ENCODE results near the gene PERM1.
A peak's percentile ranks its signal among the peaks of the same experiment; 100 is the strongest.

Gene PERM1

DNA sequence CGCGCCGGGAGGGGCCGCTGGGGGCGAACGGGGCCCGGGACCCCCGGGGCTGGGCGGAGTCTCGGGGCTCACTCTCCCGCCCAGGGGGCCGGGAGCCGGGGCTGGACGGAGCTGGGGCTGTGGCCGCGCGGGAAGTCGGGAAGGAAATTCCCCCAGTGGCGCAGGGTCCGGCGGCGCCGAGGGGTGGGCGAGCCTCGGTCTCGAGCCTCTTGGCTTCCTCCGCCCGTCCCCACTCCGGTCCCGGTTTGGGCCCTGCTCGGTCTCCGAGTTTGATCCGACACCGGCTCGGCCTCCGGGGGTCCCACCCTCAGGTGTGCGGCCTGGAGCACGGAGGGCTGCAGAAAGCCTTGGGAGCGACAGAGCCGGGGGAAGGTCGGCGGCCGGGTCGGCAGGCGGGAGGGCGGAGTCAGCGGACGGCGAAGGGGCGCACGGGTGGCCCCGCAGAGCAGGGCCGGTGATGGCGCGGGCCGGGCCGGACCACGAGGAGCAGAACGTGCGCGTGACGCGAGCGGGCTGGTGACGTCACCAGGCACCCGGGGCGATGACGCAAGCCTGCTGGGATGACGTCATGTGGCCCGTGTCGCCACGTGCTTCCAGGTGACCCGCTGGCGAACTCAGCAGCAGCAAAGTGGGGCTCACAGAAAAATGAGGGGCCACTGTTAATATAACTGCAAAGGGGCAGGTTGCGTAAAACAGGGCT, 18.6 kb upstream of the PERM1 start:
- TF ChIP-seq, protein P1, sequence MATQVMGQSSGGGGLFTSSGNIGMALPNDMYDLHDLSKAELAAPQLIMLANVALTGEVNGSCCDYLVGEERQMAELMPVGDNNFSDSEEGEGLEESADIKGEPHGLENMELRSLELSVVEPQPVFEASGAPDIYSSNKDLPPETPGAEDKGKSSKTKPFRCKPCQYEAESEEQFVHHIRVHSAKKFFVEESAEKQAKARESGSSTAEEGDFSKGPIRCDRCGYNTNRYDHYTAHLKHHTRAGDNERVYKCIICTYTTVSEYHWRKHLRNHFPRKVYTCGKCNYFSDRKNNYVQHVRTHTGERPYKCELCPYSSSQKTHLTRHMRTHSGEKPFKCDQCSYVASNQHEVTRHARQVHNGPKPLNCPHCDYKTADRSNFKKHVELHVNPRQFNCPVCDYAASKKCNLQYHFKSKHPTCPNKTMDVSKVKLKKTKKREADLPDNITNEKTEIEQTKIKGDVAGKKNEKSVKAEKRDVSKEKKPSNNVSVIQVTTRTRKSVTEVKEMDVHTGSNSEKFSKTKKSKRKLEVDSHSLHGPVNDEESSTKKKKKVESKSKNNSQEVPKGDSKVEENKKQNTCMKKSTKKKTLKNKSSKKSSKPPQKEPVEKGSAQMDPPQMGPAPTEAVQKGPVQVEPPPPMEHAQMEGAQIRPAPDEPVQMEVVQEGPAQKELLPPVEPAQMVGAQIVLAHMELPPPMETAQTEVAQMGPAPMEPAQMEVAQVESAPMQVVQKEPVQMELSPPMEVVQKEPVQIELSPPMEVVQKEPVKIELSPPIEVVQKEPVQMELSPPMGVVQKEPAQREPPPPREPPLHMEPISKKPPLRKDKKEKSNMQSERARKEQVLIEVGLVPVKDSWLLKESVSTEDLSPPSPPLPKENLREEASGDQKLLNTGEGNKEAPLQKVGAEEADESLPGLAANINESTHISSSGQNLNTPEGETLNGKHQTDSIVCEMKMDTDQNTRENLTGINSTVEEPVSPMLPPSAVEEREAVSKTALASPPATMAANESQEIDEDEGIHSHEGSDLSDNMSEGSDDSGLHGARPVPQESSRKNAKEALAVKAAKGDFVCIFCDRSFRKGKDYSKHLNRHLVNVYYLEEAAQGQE (IDR thresholded peaks at IDR 0.05; ENCODE audit: low read depth) = no peak
- TF ChIP-seq CEBPB (IDR thresholded peaks at IDR 0.05) (peak; percentile 84), RAD21 (IDR thresholded peaks at IDR 0.05; ENCODE audit: low read depth) (no peak), ZBTB7A (IDR thresholded peaks at IDR 0.05; ENCODE audit: low read depth) (peak; percentile 99), FOXM1 (IDR thresholded peaks at IDR 0.05; ENCODE audit: borderline replicate concordance, low read depth) (no peak), NFIC (IDR thresholded peaks at IDR 0.05) (peak; percentile 1; the same call in 1 of the 2 replicates), EGR1 (IDR thresholded peaks at IDR 0.05) (peak; percentile 6), TEAD4 (IDR thresholded peaks at IDR 0.05) (no peak), EP300 (IDR thresholded peaks at IDR 0.05; ENCODE audit: borderline replicate concordance) (peak; percentile 28; the same call in 1 of the 2 replicates), TCF12 (IDR thresholded peaks at IDR 0.05; ENCODE audit: low read depth) (peak; percentile 18; the same call in 1 of the 2 replicates), CREB1 (IDR thresholded peaks at IDR 0.05; ENCODE audit: low read depth) (peak; percentile 97), TAF1 (IDR thresholded peaks at IDR 0.05; ENCODE audit: low read depth) (no peak), YY1 (IDR thresholded peaks at IDR 0.05; ENCODE audit: low read depth) (no peak)
- TF ChIP-seq, protein P2, sequence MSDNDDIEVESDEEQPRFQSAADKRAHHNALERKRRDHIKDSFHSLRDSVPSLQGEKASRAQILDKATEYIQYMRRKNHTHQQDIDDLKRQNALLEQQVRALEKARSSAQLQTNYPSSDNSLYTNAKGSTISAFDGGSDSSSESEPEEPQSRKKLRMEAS (IDR thresholded peaks at IDR 0.05) = peak; percentile 98
- TF ChIP-seq, protein P3, sequence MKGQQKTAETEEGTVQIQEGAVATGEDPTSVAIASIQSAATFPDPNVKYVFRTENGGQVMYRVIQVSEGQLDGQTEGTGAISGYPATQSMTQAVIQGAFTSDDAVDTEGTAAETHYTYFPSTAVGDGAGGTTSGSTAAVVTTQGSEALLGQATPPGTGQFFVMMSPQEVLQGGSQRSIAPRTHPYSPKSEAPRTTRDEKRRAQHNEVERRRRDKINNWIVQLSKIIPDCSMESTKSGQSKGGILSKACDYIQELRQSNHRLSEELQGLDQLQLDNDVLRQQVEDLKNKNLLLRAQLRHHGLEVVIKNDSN (IDR thresholded peaks at IDR 0.05) = peak; percentile 84

DNA sequence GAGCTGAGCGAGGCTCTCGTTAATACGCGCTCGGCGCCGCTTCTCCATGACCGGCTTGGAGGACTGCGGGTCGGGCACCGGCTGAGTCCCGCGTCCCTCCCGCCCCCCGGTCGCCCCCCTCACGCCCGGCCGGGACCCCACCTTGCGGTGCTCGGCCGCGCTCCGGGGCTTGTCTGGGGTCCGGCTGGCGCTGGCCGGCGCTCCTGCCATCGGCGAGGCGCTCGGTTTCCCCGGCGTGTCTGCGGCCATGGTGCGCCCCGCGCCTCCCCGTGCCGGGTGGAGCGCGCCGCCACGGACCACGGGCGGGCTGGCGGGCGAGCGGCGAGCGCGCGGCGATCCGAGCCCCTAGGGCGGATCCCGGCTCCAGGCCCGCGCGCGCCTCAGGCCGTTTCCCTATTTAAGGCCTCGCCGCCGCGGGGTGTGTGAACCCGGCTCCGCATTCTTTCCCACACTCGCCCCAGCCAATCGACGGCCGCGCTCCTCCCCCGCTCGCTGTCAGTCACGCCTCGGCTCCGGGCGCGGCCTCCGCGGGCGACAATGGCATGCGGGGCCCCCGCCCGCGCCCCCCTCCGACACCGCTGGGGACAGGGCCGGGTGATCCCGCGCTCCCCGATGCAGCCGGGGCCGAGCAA, 17.9 kb upstream of the PERM1 start, which contains the start of gene HES4:
TSS of gene HES4 (minus strand) at position 373 of the 632 bp plus-strand sequence. CDS start at position 249, 124 bp downstream.
- peak; percentile 61 for TF ChIP-seq EP300 (IDR thresholded peaks at IDR 0.05; ENCODE audit: borderline replicate concordance)
- TF ChIP-seq, protein P3 (IDR thresholded peaks at IDR 0.05) = no peak
- TF ChIP-seq TCF12 (IDR thresholded peaks at IDR 0.05; ENCODE audit: low read depth) = no peak; the same call in none of the 2 replicates
- TF ChIP-seq NFIC (IDR thresholded peaks at IDR 0.05) = peak; percentile 42
- TF ChIP-seq FOXM1 (IDR thresholded peaks at IDR 0.05; ENCODE audit: borderline replicate concordance, low read depth) = 0 out of 2 replicates have a peak, but pooled peaks have one; percentile 15
- no peak for TF ChIP-seq YY1 (IDR thresholded peaks at IDR 0.05; ENCODE audit: low read depth)
- TF ChIP-seq, protein P2 (IDR thresholded peaks at IDR 0.05) = no peak
- no peak for TF ChIP-seq TAF1 (IDR thresholded peaks at IDR 0.05; ENCODE audit: low read depth)
- peak; percentile 61 for TF ChIP-seq TEAD4 (IDR thresholded peaks at IDR 0.05)
- TF ChIP-seq EGR1 (IDR thresholded peaks at IDR 0.05) = peak; percentile 41; the same call in 1 of the 2 replicates
- TF ChIP-seq ZBTB7A (IDR thresholded peaks at IDR 0.05; ENCODE audit: low read depth) = no peak
- TF ChIP-seq CREB1 (IDR thresholded peaks at IDR 0.05; ENCODE audit: low read depth) = no peak
- no peak for TF ChIP-seq RAD21 (IDR thresholded peaks at IDR 0.05; ENCODE audit: low read depth)
- no peak for TF ChIP-seq CEBPB (IDR thresholded peaks at IDR 0.05)
- TF ChIP-seq, protein P1 (IDR thresholded peaks at IDR 0.05; ENCODE audit: low read depth) = no peak

DNA sequence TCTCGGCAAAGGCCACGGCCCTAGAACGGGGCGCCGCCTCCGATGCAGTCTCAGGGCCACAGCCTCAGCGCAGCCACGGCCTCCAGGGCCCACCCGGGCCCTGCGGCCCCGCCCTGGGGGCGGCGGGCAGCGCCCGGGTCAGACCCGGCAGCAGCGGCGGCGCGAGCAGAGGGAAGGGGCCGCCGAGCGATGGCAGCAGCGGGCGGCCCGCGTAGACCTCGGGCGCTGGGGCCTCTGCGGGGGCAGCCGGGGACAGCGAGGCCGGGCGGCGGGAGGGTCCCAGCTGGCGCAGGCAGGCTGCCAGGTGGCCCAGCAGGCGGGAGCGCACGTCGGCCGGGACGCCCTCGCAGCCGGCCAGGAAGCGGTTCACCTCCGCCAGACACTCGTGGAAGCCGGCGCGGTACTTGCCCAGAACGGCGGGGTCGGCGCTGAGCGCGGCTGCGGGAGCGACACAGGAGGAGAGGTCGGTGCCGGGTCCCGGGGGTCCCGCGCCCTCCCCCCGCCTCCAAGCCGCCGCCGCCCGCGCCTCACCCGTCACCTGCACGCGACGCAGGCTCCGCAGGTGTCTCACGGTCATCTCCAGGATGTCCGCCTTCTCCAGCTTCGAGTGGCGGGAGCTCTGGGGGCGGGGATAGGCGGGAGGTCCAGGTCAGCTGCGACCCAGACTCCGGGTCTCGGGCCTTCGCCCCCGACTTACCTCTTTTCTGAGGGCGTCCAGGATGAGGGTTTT, 17.3 kb upstream of the PERM1 start:
- TF ChIP-seq, protein P3 (IDR thresholded peaks at IDR 0.05) = no peak
- no peak; the same call in 1 of the 2 replicates for TF ChIP-seq TAF1 (IDR thresholded peaks at IDR 0.05; ENCODE audit: low read depth)
- TF ChIP-seq FOXM1 (IDR thresholded peaks at IDR 0.05; ENCODE audit: borderline replicate concordance, low read depth) = no peak
- no peak for TF ChIP-seq TEAD4 (IDR thresholded peaks at IDR 0.05)
- 0 out of 2 replicates have a peak, but pooled peaks have one; percentile 12 for TF ChIP-seq EP300 (IDR thresholded peaks at IDR 0.05; ENCODE audit: borderline replicate concordance)
- TF ChIP-seq ZBTB7A (IDR thresholded peaks at IDR 0.05; ENCODE audit: low read depth) = peak; percentile 86; the same call in 1 of the 2 replicates
- TF ChIP-seq NFIC (IDR thresholded peaks at IDR 0.05) = peak; percentile 62; the same call in 1 of the 2 replicates
- TF ChIP-seq RAD21 (IDR thresholded peaks at IDR 0.05; ENCODE audit: low read depth) = no peak
- TF ChIP-seq, protein P1 (IDR thresholded peaks at IDR 0.05; ENCODE audit: low read depth) = no peak
- no peak for TF ChIP-seq CEBPB (IDR thresholded peaks at IDR 0.05)
- no peak for TF ChIP-seq YY1 (IDR thresholded peaks at IDR 0.05; ENCODE audit: low read depth)
- no peak; the same call in 1 of the 2 replicates for TF ChIP-seq EGR1 (IDR thresholded peaks at IDR 0.05)
- no peak for TF ChIP-seq CREB1 (IDR thresholded peaks at IDR 0.05; ENCODE audit: low read depth)
- no peak for TF ChIP-seq TCF12 (IDR thresholded peaks at IDR 0.05; ENCODE audit: low read depth)
- TF ChIP-seq, protein P2 (IDR thresholded peaks at IDR 0.05) = peak; percentile 55; the same call in 1 of the 2 replicates
